Adrenal gland (tissue), 12 donors: Measurements from ENCODE around the gene SPRED2. TPM values are rescaled to one million over a fixed set of nuclear protein-coding genes. Genes with fewer than 3 reads are reported as not detected.
A peak's percentile ranks its signal among the peaks of the same experiment; 100 is the strongest.

Experiments used
- DNase-seq, 7 donors: peaks; one replicate each; pipeline ENCODE4 v3.0.0-alpha.2; 2019 to 2020
- H3K27ac ChIP-seq, 5 donors: fragments of 200-600 bp; sonication (generic) in 4 of 5; 1 replicate in 3 of 5; 2 replicates in 2 of 5; pipeline versions ENCODE4 v1.5.1 to v1.8.0; 2016 to 2020; ENCODE audit warnings: mild to moderate bottlenecking in 1 of 5
- H3K27me3 ChIP-seq: fragments of 200-600 bp; 2 replicates; pipeline ENCODE4 v1.8.0; 2021
- H3K36me3 ChIP-seq, 2 donors: fragments of 200-600 bp; replicated peaks in 1 of 2; 1 replicate in 1 of 2; 2 replicates in 1 of 2; pipeline versions ENCODE4 v1.5.1 to v1.8.0; 2018 to 2022
- H3K4me1 ChIP-seq, 2 donors: fragments of 200-600 bp; replicated peaks in 1 of 2; 1 replicate in 1 of 2; 2 replicates in 1 of 2; pipeline versions ENCODE4 v1.5.1 to v1.8.0; 2018 to 2021
- H3K4me3 ChIP-seq, 4 donors: fragments of 200-600 bp; sonication (generic) in 3 of 4; one replicate each; pipeline ENCODE4 v1.5.1; 2016 to 2018
- H3K9me3 ChIP-seq, 3 donors: fragments of 200-600 bp; sonication (generic) in 1 of 3; replicated peaks in 1 of 3; 1 replicate in 2 of 3; 2 replicates in 1 of 3; pipeline versions ENCODE4 v1.5.1 to v1.8.0; 2016 to 2021
- CTCF ChIP-seq, 6 experiments: fragments of 450-650 bp in 4 of 6; fragments of 200-600 bp in 2 of 6; sonication (generic) in 1 of 6; IDR thresholded peaks; 1 replicate in 5 of 6; 2 replicates in 1 of 6; pipeline versions ENCODE4 v1.5.1 to v1.8.0; 2016 to 2021; ENCODE audit warnings: antibody characterized with exemption in 6 of 6, mild to moderate bottlenecking in 2 of 6, moderate library complexity in 1 of 6
- POLR2A ChIP-seq, 2 donors: fragments of 450-650 bp; IDR thresholded peaks; one replicate each; pipeline ENCODE4 v1.6.1; 2017; ENCODE audit warnings: antibody characterized with exemption in 2 of 2, mild to moderate bottlenecking in 2 of 2, moderate library complexity in 1 of 2
- WGBS, 4 donors: extraction: QIAGEN DNeasy Blood & Tissue Kit in 2 of 4; methylation state at CpG; one replicate each; pipeline versions ENCODE4 v1.1.5 to v1.1.7; 2013 to 2017; 5-methylcytosine and 5-hydroxymethylcytosine counted together
- intact Hi-C, 2 donors: fragments of 100-400 bp; cut with DNase I; formaldehyde crosslinking; loops; one replicate each; pipeline versions ENCODE4 v1.14.1 to v1.15.0; 2022 to 2023
- polyA plus RNA-seq, 3 donors: library from polyadenylated mRNA; stranded (reverse); fragments of 200-250 nt in 2 of 3; fragments of 350-450 nt in 1 of 3; fragmentation: Illumina TruSeq in 1 of 3; extraction: RNeasy Lipid Tissue Mini Kit (QIAGEN cat#74804) in 1 of 3; gene quantifications; one replicate each; pipeline ENCODE4 v1.2.3, GENCODE V29; 2013 to 2014
- total RNA-seq, 9 donors: library from RNA; depleted of rRNA in 4 of 9; stranded (reverse); fragments of >200 nt in 4 of 9; fragments of 120-200 nt in 1 of 9; fragmentation: NEBNext Ultra II Directional in 1 of 9; extraction: Animal tissue kit (Norgen Biotek cat#: 25700) in 1 of 9; gene quantifications; one replicate each; pipeline versions ENCODE4 v1.1.0 to v1.2.4, GENCODE V29; 2013 to 2023
- donor health status: healthy with polysubstance abuse.
- donor health status: Bipolar disorder and iron deficiency.
- donor health status: DM: yes; HTN: yes; CAD: no.
- donor health status: DM: no; HTN: no; CAD: no.
- donor health status: DM: no; HTN: no; CAD: no.
- donor health status: DM: yes; HTN: yes; CAD: no.

SPRED2 gene
- total and polyA plus RNA-seq, 12 donors: 5.2 to 28.4 (median 16.0) TPM

GRCh38 chr2:65437392-65438135 is 5.2 kb upstream of the SPRED2 start:
- intact Hi-C loops: loop anchor here in 1 of 2 donors (5.0 to 10.0 kb wide), 2 partner anchors 115 to 173 kb away; no protein-coding TSS in a partner anchor
- no peak for DNase-seq
- H3K27me3 ChIP-seq: no peaks in the 10 kb centered on the region
- no peak for TF ChIP-seq POLR2A (IDR thresholded peaks at IDR 0.05)
- no peak for TF ChIP-seq CTCF (IDR thresholded peaks at IDR 0.05)
- H3K36me3 ChIP-seq: no peaks in the 10 kb centered on the region
- H3K27ac ChIP-seq: peak overlapping the region; percentile 73 to 99 (median 97)
- 89 to 92% (median 91%) methylated on average over 9 of the region's 9 CpGs for WGBS, 4 donors
- peaks cover 9 to 17% of the 10 kb centered on the region in 2 donors for H3K4me1 ChIP-seq
- H3K4me3 ChIP-seq: peak overlapping the region in 1 of 4 donors; percentile 80
- no peaks in the 10 kb centered on the region for H3K9me3 ChIP-seq

GRCh38 chr2:65436824-65437221 is 4.4 kb upstream of the SPRED2 start:
- peaks cover 9 to 17% of the 10 kb centered on the region in 2 donors for H3K4me1 ChIP-seq
- no peak for DNase-seq
- no peaks in the 10 kb centered on the region for H3K36me3 ChIP-seq
- H3K9me3 ChIP-seq: no peaks in the 10 kb centered on the region
- WGBS, 4 donors: 2 to 7% (median 3%) methylated on average over 12 of the region's 12 CpGs
- peak overlapping the region; percentile 73 to 99 (median 97) for H3K27ac ChIP-seq
- TF ChIP-seq POLR2A (IDR thresholded peaks at IDR 0.05): no peak
- intact Hi-C loops: loop anchor here in 1 of 2 donors (5.0 to 10.0 kb wide), 2 partner anchors 115 to 172 kb away; no protein-coding TSS in a partner anchor
- H3K4me3 ChIP-seq: peak overlapping the region in 3 of 4 donors; percentile 13 to 80 (median 46)
- H3K27me3 ChIP-seq: no peaks in the 10 kb centered on the region

GRCh38 chr2:65436169-65436823 is 3.9 kb upstream of the SPRED2 start:
- Histone ChIP-seq H3K4me3 (peak overlapping the region; percentile 39 to 83 (median 63)), H3K4me1 (peaks cover 9 to 17% of the 10 kb centered on the region in 2 donors), H3K36me3 (no peaks in the 10 kb centered on the region), H3K27ac (peak overlapping the region; percentile 73 to 99 (median 97)), H3K9me3 (no peaks in the 10 kb centered on the region), H3K27me3 (no peaks in the 10 kb centered on the region)
- DNase-seq: peak; percentile 91 to 97 (median 93)
- intact Hi-C loops: loop anchor here in 1 of 2 donors (5.0 to 10.0 kb wide), 2 partner anchors 116 to 171 kb away; no protein-coding TSS in a partner anchor
- peak; percentile 63 to 78 for TF ChIP-seq POLR2A (IDR thresholded peaks at IDR 0.05)
- no peak for TF ChIP-seq CTCF (IDR thresholded peaks at IDR 0.05)
- 0 to 2% (median 1%) methylated on average over 6 to 65 of the region's 65 CpGs for WGBS, 4 donors

- no peaks in the 10 kb centered on the region for H3K9me3 ChIP-seq
- H3K4me3 ChIP-seq: peak overlapping the region; percentile 39 to 83 (median 63)
- H3K27me3 ChIP-seq: no peaks in the 10 kb centered on the region
- no peaks in the 10 kb centered on the region for H3K36me3 ChIP-seq
- peak overlapping the region; percentile 73 to 99 (median 97) for H3K27ac ChIP-seq
- DNase-seq: peak; percentile 85 to 91 (median 87)
- peak in 1 of 6 experiments; percentile 47 for TF ChIP-seq CTCF (IDR thresholded peaks at IDR 0.05)
- peak; percentile 44 to 89 for TF ChIP-seq POLR2A (IDR thresholded peaks at IDR 0.05)
- WGBS, 4 donors: 0 to 1% (median 0%) methylated on average over 7 to 41 of the region's 42 CpGs
- peaks cover 9 to 17% of the 10 kb centered on the region in 2 donors for H3K4me1 ChIP-seq
- intact Hi-C loops: loop anchor here in 1 of 2 donors (5.0 to 10.0 kb wide), 2 partner anchors 117 to 171 kb away; no protein-coding TSS in a partner anchor
These were observed 3.3 kb upstream of the SPRED2 start for GRCh38 chr2:65435625-65436168.
